SJSA1 (cell line): Measurements from ENCODE around the gene HIF1A. TPM values are rescaled to one million over a fixed set of nuclear protein-coding genes. Genes with fewer than 3 reads are reported as not detected.
"Not testable (repeated sequence)": the region's sequence is repeated elsewhere in the genome, so short reads cannot be mapped to it uniquely, and the experiment has no call there.

ENCODE experiments used
- DNase-seq, 2 experiments: peaks; one replicate each; pipeline ENCODE4 v3.0.0-alpha.2; 2015 to 2020; ENCODE audit warnings: low spot score in 2 of 2, low read depth in 1 of 2
- H3K27ac ChIP-seq: fragments of 250-450 bp; sonication (Bioruptor Pico); 2 replicates; pipeline ENCODE4 v1.5.1; 2020; ENCODE audit warnings: mild to moderate bottlenecking, moderate library complexity
- H3K27me3 ChIP-seq: fragments of 250-450 bp; sonication (Bioruptor Pico); replicated peaks from 2 replicates; pipeline ENCODE4 v1.5.1; 2020; ENCODE audit warnings: mild to moderate bottlenecking, moderate library complexity
- H3K36me3 ChIP-seq: fragments of 250-450 bp; sonication (Bioruptor Pico); 2 replicates; pipeline ENCODE4 v1.5.1; 2020; ENCODE audit warnings: mild to moderate bottlenecking
- H3K4me1 ChIP-seq: fragments of 250-450 bp; sonication (Bioruptor Pico); replicated peaks from 2 replicates; pipeline ENCODE4 v1.6.1; 2021; ENCODE audit warnings: mild to moderate bottlenecking
- H3K4me3 ChIP-seq: fragments of 250-450 bp; sonication (Bioruptor Pico); 2 replicates; pipeline ENCODE4 v1.5.1; 2020; ENCODE audit warnings: mild to moderate bottlenecking
- H3K9me3 ChIP-seq: fragments of 250-450 bp; sonication (Bioruptor Pico); replicated peaks from 2 replicates; pipeline ENCODE4 v1.5.1; 2020; ENCODE audit warnings: mild to moderate bottlenecking
- total RNA-seq: library from RNA; depleted of rRNA; stranded (reverse); fragments of >200 nt; shearing (Covaris generic); gene quantifications from 2 replicates; pipeline ENCODE4 v1.2.3, GENCODE V29; 2014

Gene HIF1A
- total RNA-seq, 1 experiment from 2014 or later: 227 TPM

DNA sequence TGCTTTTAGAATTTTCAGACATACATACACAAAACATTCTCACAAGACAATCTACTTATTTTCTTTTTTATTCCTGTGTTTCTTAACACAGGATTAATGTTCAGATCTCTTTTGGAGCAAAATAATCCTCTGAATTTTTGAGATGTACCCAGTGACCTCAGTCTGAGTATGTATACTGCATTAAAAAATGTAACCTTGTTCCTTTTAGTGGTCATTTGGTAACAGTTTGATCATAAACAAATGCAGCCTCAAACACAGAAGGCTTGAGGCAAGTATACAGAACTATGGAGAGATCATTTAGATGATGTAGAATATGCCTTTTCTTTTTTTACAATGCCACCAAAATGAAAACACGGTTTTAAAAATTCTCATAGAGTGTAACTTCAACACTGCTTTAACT, 9.7 kb downstream of the HIF1A start:
- Histone ChIP-seq H3K4me3 (no peak overlapping the region), H3K27me3 (no peaks in the 10 kb centered on the region), H3K4me1 (peaks cover 8% of the 10 kb centered on the region), H3K9me3 (no peaks in the 10 kb centered on the region), H3K36me3 (peaks cover 14% of the 10 kb centered on the region), H3K27ac (no peak overlapping the region)
- DNase-seq: no peak

DNA sequence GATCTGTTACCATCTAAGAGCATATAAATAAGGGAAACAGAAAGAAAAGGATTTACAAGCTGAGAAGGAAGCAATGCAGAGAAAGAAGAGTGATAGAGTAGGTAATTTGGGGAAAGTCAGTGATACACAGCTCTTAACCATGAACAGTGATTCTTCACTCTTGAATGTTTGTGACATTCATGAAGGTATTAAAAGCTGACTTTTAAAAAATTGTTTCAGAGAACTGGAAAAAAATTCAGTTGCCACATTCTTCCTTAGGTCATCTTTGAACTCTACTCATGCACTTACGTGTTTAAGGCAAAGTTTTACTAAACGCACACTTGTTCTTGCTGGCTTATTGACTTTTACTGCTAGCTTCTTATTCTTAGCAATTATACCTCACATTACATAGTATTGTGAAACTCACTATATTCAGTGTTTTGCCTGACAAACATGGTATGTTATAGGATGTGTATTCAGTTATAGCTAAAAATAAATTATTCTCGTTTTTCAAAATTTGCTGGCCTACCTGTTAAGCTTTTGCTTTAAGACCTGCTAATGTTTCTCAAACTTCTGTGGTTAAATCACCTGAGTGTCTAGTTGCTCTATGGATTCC, 10.9 kb downstream of the HIF1A start:
- H3K4me3 ChIP-seq: no peak overlapping the region
- H3K36me3 ChIP-seq: peaks cover 6% of the 10 kb centered on the region; the same call in 1 of the 2 replicates
- H3K27me3 ChIP-seq: no peaks in the 10 kb centered on the region
- no peak for DNase-seq
- H3K4me1 ChIP-seq: peaks cover 1% of the 10 kb centered on the region
- no peak overlapping the region for H3K27ac ChIP-seq
- H3K9me3 ChIP-seq: no peaks in the 10 kb centered on the region

DNA sequence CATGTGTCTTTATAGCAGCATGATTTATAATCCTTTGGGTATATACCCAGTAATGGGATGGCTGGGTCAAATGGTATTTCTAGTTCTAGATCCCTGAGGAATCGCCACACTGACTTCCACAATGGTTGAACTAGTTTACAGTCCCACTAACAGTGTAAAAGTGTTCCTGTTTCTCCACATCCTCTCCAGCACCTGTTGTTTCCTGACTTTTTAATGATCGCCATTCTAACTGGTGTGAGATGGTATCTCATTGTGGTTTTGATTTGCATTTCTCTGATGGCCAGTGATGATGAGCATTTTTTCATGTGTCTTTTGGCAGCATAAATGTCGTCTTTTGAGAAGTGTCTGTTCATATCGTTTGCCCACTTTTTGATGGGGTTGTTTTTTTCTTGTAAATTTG, 12.5 kb downstream of the HIF1A start:
- not testable (repeated sequence) for H3K9me3 ChIP-seq, H3K27me3 ChIP-seq, H3K4me3 ChIP-seq, H3K36me3 ChIP-seq, H3K27ac ChIP-seq, DNase-seq
- H3K4me1 ChIP-seq: peaks cover 13% of the 10 kb centered on the region

DNA sequence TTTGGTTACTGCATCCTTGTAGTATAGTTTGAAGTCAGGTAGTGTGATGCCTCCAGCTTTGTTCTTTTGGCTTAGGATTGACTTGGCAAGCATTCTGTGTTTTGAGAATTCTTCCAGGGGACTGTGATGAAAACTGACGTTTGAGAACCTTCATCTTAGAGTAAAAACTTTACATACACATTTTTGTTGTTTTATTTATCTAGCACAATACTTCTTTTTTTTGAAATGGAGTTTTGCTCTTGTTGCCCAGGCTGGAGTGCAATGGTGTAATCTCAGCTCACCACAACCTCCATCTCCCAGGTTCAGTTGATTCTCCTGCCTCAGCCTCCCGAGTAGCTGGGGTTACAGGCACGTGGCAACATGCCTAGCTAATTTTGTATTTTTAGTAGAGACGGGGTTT, 13.4 kb downstream of the HIF1A start:
- not testable (repeated sequence) for H3K4me3 ChIP-seq, H3K27me3 ChIP-seq, H3K36me3 ChIP-seq, H3K27ac ChIP-seq, H3K9me3 ChIP-seq, DNase-seq
- peaks cover 17% of the 10 kb centered on the region for H3K4me1 ChIP-seq

DNA sequence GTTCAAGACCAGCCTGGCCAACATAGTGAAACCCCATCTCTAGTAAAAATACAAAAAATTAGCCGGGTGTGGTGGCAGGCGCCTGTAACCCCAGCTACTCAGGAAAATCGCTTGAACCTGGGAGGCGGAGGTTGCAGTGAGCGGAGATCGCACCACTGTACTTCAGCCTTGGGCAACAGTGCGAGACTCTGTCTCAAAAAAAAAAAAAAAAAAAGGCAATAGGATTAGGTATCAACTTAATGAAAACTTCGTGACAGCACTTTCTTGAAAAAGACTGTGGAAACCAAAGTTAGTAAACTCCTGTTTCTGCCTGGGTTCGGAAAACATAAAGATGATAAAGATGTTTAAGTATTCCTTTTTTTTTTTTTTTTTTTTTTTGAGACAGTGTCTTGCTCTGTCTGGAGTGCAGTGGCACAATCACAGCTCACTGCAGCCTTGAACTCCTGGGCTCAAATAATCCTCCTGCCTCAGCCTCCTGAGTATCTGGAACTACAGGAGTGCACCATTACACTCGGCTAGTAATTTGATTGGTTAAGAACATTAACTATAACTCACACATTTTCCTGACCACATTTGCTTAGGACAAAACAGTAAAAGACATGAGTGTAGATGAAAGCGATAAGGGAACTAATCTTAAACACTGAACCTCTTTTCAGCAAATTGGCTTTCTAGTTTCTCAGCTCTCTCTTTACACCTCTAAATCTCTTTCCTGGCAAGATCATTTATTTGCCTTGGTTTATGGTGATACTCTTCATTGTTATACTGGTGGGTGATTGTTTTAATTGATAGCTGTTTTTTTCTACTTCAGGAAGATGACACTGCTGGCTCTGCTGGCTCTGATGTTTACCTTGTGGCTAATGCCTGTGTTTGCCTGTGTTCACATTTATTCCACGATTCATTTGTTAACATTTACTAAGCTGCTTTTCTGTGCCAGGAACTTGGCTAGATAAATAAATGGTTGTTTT, 15.8 kb downstream of the HIF1A start:
- H3K27me3 ChIP-seq: no peaks in the 10 kb centered on the region
- H3K27ac ChIP-seq: no peak overlapping the region
- H3K4me3 ChIP-seq: no peak overlapping the region
- peak in 1 of 2 experiments; percentile 27 for DNase-seq
- H3K4me1 ChIP-seq: peaks cover 31% of the 10 kb centered on the region
- no peaks in the 10 kb centered on the region for H3K9me3 ChIP-seq
- no peaks in the 10 kb centered on the region; the same call in 1 of the 2 replicates for H3K36me3 ChIP-seq

DNA sequence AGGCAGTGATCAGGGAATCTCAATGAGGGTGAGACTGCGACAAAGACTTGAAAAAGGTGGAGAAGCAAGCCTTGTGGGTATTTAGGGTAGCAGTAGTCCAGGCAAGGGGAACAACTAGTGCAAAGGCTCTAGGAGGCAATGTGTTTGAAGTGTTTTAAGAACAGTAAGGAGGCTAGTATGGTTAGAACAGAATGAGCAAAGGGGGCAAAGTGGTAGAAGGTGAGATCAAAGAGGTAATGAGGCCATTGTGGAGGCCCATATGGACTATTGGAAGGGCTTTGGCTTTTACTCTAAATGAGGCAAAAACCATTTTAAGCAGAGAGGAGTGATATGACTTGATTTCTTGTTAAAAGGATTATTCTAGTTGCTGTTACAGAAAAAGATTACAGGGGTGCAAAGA, 16.8 kb downstream of the HIF1A start:
- no peaks in the 10 kb centered on the region for H3K27me3 ChIP-seq
- H3K9me3 ChIP-seq: no peaks in the 10 kb centered on the region
- no peak overlapping the region for H3K4me3 ChIP-seq
- DNase-seq: no peak
- no peaks in the 10 kb centered on the region; the same call in 1 of the 2 replicates for H3K36me3 ChIP-seq
- H3K27ac ChIP-seq: no peak overlapping the region
- peaks cover 31% of the 10 kb centered on the region for H3K4me1 ChIP-seq

DNA sequence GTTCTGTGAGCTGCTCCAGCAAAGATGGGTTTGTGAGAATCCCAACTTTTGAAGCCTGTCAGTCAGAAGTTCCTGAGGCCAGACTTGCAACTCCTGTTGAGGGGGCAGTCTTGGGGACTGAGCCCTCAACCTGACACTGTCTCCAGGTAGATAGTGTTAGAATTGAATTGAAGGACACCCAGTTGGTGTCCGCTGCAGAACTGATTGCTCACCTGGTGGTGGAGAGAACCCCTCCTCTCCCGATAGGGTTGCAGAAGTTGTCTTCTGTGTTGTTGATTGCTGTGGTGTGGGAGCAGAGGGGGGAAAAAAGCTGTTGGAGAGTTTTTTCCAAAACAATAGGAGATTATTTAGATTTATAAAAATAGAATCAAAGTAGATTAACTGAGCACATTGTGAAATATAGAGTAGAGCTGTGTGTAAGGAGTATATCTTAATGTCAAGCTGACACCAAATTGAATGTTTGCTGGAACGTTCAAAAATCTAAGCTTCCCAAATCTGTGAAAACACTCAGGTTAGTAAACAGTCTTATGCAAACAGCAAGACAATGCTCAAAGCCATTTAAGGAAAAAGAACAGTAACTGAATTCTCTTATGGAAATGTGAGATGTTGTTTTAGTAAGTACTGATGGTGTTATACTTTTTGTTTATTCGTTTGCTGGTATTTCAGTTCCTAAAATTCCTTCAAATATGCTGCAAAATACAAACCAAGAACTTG, 18.6 kb downstream of the HIF1A start:
- no peak overlapping the region for H3K27ac ChIP-seq
- H3K4me1 ChIP-seq: peaks cover 31% of the 10 kb centered on the region
- H3K9me3 ChIP-seq: no peaks in the 10 kb centered on the region
- DNase-seq: no peak
- H3K27me3 ChIP-seq: no peaks in the 10 kb centered on the region
- no peaks in the 10 kb centered on the region; the same call in 1 of the 2 replicates for H3K36me3 ChIP-seq
- H3K4me3 ChIP-seq: no peak overlapping the region

DNA sequence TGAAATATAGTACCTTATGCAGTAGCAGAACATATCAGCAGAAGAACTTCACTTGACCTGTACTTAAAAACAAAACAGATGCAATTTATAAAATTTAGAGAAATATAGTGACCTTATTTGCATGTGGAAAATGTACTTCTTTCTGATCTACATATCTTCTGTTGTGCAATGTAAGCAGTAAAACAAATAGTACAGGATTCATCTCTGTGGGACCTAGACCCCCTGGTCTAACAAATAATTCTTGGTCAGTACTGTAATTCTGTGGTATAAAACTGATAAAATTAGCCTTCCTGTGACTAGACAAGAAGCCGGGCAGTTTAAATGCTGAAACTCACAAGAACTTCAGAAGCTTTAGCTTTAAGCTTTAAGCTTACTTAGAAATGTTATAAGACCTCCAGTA, 21.6 kb downstream of the HIF1A start:
- Histone ChIP-seq H3K36me3 (peaks cover 8% of the 10 kb centered on the region), H3K27ac (no peak overlapping the region), H3K4me3 (no peak overlapping the region), H3K4me1 (peaks cover 22% of the 10 kb centered on the region), H3K27me3 (no peaks in the 10 kb centered on the region), H3K9me3 (no peaks in the 10 kb centered on the region)
- DNase-seq: no peak

DNA sequence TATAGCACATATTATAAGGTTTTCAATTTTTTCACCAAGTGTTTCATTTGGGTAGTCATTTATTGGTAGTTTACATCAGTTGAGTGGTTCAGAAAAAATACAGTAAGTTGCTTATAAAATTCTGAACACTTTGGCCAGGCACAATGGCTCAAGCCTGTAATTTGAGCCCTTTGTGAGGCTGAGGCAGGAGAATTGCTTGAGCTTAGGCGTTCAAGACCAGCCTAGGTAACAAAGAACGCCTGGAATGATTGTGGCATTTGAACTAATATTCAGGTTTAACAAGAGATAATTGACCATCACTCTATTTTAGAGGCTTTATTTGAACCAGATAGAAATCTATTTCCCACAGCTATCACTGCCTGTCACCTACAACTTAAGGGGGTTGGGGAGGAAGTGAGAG, 22.7 kb downstream of the HIF1A start:
- H3K9me3 ChIP-seq: no peaks in the 10 kb centered on the region
- DNase-seq: no peak
- no peak overlapping the region for H3K4me3 ChIP-seq
- no peaks in the 10 kb centered on the region for H3K27me3 ChIP-seq
- H3K27ac ChIP-seq: no peak overlapping the region
- peaks cover 19% of the 10 kb centered on the region for H3K36me3 ChIP-seq
- H3K4me1 ChIP-seq: peaks cover 18% of the 10 kb centered on the region

DNA sequence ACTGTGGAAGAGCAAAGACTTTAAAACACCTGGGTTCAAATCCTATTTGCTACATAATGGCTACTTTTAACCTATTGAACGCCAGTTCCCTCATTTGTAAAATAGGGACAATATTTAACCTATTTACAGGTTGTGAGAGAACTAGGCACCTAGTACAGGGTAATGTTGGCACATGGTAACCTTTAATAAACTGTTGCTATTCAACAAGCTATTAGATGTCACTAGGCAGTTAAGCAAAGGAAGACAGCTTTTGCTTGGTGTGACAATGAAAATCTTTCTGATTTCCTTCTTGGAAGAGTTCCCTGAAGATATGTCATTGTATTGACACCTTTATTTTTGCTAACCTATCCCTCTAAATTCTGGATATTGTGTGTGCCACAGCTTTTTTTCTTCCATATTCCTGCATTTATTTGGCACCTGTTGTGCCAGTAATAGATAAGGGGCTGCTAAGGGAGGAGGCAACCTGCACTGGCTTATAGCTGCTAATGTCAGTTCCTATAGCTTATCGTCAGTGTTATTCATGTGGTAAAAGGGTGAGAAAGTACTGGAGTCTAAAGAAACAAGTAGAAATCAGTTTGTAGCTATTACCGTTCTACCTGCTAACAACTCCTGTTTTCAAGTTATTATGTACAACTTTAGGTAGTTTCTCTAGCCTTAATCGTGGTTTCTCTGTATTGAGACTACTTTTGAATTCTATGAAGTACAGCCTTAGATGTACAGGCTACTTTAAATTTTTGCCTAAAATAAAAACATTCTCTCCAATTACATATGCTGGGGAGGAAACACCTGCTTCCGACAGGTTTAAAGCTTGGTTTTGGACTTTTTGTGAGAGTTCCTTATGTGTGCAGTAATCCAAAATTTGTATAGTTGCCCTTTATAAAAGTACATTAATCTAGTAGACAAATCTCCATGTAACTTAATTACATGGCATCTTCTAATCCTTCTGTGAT, 24.3 kb downstream of the HIF1A start:
- H3K4me1 ChIP-seq: peaks cover 4% of the 10 kb centered on the region
- H3K27me3 ChIP-seq: no peaks in the 10 kb centered on the region
- no peak overlapping the region for H3K4me3 ChIP-seq
- H3K27ac ChIP-seq: no peak overlapping the region
- no peak for DNase-seq
- H3K36me3 ChIP-seq: peaks cover 32% of the 10 kb centered on the region
- no peaks in the 10 kb centered on the region for H3K9me3 ChIP-seq

DNA sequence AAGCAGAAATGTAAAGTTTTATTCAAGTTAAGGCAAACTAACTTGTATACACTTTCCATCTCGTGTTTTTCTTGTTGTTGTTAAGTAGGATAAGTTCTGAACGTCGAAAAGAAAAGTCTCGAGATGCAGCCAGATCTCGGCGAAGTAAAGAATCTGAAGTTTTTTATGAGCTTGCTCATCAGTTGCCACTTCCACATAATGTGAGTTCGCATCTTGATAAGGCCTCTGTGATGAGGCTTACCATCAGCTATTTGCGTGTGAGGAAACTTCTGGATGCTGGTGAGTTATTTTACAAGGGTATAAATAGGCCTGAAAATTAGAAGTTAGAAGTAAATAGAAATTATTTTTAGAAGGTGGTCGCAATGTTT, 25.0 kb downstream of the HIF1A start:
- Histone ChIP-seq H3K27me3 (no peaks in the 10 kb centered on the region), H3K4me3 (no peak overlapping the region), H3K9me3 (no peaks in the 10 kb centered on the region), H3K4me1 (0 out of 2 replicates have a peak, but pooled peaks cover under 1% of the 10 kb centered on the region), H3K27ac (no peak overlapping the region), H3K36me3 (peaks cover 39% of the 10 kb centered on the region)
- DNase-seq: no peak

DNA sequence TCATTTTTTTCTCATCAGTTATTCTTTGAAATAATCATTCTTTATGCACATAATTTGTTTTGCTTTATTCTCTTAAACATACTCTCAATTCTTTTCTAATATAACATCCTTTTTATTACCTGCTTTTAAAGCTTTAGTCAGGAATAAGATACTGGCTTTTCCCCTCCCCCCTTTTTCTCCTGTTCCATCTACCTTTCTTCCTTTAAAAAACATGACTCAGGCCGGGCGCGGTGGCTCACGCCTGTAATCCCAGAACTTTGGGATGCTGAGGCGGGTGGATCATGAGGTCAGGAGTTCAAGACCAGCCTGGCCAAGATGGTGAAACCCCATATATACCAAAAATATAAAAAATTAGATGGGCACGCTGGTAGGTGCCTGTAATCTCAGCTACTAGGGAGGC, 25.4 kb downstream of the HIF1A start:
- Histone ChIP-seq H3K36me3 (peaks cover 42% of the 10 kb centered on the region), H3K4me1 (no peaks in the 10 kb centered on the region), H3K27me3 (no peaks in the 10 kb centered on the region), H3K27ac (no peak overlapping the region), H3K4me3 (no peak overlapping the region), H3K9me3 (no peaks in the 10 kb centered on the region)
- no peak for DNase-seq

DNA sequence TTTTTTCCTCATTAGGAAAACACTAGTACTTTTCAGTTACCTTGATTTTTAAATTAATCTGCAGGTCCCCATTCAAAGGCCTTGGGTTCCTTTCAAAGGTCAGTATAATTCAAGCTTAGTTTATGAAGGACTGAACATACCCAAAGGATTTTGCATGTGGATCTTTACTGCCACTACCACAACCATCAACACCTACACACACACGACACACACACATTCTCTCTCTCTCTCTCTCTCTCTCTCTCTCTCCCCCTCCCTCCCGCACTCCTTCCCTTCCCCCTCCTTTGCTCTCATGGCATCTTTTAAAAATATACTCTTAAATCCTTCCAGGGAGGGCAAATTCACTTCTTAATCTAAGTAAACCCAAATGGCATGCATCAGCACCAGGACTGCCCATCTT, 28.8 kb downstream of the HIF1A start:
- DNase-seq: no peak
- H3K36me3 ChIP-seq: peaks cover 76% of the 10 kb centered on the region
- no peaks in the 10 kb centered on the region for H3K9me3 ChIP-seq
- no peaks in the 10 kb centered on the region for H3K27me3 ChIP-seq
- H3K27ac ChIP-seq: no peak overlapping the region
- no peaks in the 10 kb centered on the region for H3K4me1 ChIP-seq
- H3K4me3 ChIP-seq: no peak overlapping the region
